Measurements from ENCODE around the gene LMOD1.
"Not testable (repeated sequence)": the region's sequence is repeated elsewhere in the genome, so short reads cannot be mapped to it uniquely, and the experiment has no call there.

LMOD1 gene

GRCh38 chr1:201876148-201876818, 70.1 kb downstream of the LMOD1 start:
- H3K27ac Mint-ChIP-seq, result no peak overlapping the region
- no peak for DNase-seq
- no peak overlapping the region for H3K4me3 Mint-ChIP-seq
- H3K36me3 Mint-ChIP-seq, result peaks cover 28% of the 10 kb centered on the region
- H3K4me1 Mint-ChIP-seq, result no peaks in the 10 kb centered on the region
- CTCF ChIA-PET, result no interaction called here
- no peaks in the 10 kb centered on the region for H3K9me3 Mint-ChIP-seq
- no peaks in the 10 kb centered on the region for H3K27me3 Mint-ChIP-seq

- Mint-ChIP-seq H3K4me1 (no peaks in the 10 kb centered on the region), H3K4me3 (no peak overlapping the region), H3K9me3 (no peaks in the 10 kb centered on the region), H3K27ac (no peak overlapping the region), H3K27me3 (no peaks in the 10 kb centered on the region), H3K36me3 (peaks cover 41% of the 10 kb centered on the region)
- no peak for DNase-seq
- CTCF ChIA-PET, result interaction anchor here (1.2 to 1.5 kb wide), 2 partner anchors 21 to 125 kb away, joined by 3 to 4 read pairs; no protein-coding TSS in a partner anchor
Observed at GRCh38 chr1:201874672-201875071, 71.7 kb downstream of the LMOD1 start.

DNA sequence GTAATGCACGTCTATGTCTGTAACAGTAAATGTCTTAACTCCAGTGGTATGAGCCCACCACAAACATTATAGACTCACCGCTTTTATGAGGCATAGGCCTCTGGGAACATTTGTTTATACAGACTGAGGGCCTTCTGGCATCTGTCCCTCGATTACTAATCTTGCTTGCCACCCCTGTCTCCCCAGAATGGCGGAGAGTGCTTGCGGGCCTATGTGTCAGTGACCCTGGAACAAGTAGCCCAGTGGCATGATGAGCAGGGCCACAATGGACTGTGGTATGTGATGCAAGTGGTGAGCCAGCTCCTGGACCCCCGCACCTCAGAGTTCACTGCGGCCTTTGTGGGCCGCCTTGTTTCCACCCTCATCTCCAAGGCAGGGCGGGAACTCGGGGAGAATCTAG, 76.0 kb downstream of the LMOD1 start:
- no peak overlapping the region for H3K27ac Mint-ChIP-seq
- peaks cover 56% of the 10 kb centered on the region for H3K36me3 Mint-ChIP-seq
- H3K4me1 Mint-ChIP-seq, result no peaks in the 10 kb centered on the region
- no peak for DNase-seq
- H3K4me3 Mint-ChIP-seq, result no peak overlapping the region
- no peaks in the 10 kb centered on the region for H3K27me3 Mint-ChIP-seq
- H3K9me3 Mint-ChIP-seq, result no peaks in the 10 kb centered on the region
- CTCF ChIA-PET, result no interaction called here

- H3K36me3 Mint-ChIP-seq, result peaks cover 44% of the 10 kb centered on the region
- H3K27me3 Mint-ChIP-seq, result no peaks in the 10 kb centered on the region
- no peak for DNase-seq
- no peak overlapping the region for H3K27ac Mint-ChIP-seq
- H3K4me3 Mint-ChIP-seq, result no peak overlapping the region
- CTCF ChIA-PET, result no interaction called here
- no peaks in the 10 kb centered on the region for H3K4me1 Mint-ChIP-seq
- no peaks in the 10 kb centered on the region for H3K9me3 Mint-ChIP-seq
Observed at GRCh38 chr1:201861448-201861847, 84.9 kb downstream of the LMOD1 start.

GRCh38 chr1:201859424-201859823, 86.9 kb downstream of the LMOD1 start:
- Mint-ChIP-seq H3K27ac (no peak overlapping the region), H3K36me3 (peaks cover 59% of the 10 kb centered on the region), H3K9me3 (no peaks in the 10 kb centered on the region), H3K4me1 (no peaks in the 10 kb centered on the region), H3K27me3 (no peaks in the 10 kb centered on the region), H3K4me3 (no peak overlapping the region)
- DNase-seq, result no peak
- CTCF ChIA-PET, result no interaction called here

- peaks cover 58% of the 10 kb centered on the region for H3K36me3 Mint-ChIP-seq
- H3K4me1 Mint-ChIP-seq, H3K27me3 Mint-ChIP-seq, H3K4me3 Mint-ChIP-seq, H3K9me3 Mint-ChIP-seq, DNase-seq, H3K27ac Mint-ChIP-seq: not testable (repeated sequence)
- CTCF ChIA-PET, result interaction anchor here (0.8 kb wide), 1 partner anchor 14 kb away, joined by 3 read pairs; no protein-coding TSS in a partner anchor
Observed at GRCh38 chr1:201856722-201857121, 89.6 kb downstream of the LMOD1 start.

GRCh38 chr1:201851949-201852348, 94.4 kb downstream of the LMOD1 start:
- Mint-ChIP-seq H3K36me3 (peaks cover 50% of the 10 kb centered on the region), H3K9me3 (no peaks in the 10 kb centered on the region), H3K4me3 (no peak overlapping the region), H3K27ac (no peak overlapping the region), H3K4me1 (no peaks in the 10 kb centered on the region), H3K27me3 (no peaks in the 10 kb centered on the region)
- CTCF ChIA-PET, result no interaction called here
- no peak for DNase-seq

GRCh38 chr1:201850053-201850397, 96.3 kb downstream of the LMOD1 start:
- Mint-ChIP-seq H3K9me3 (no peaks in the 10 kb centered on the region), H3K27ac (no peak overlapping the region), H3K4me1 (peaks cover 2% of the 10 kb centered on the region), H3K36me3 (peaks cover 36% of the 10 kb centered on the region), H3K27me3 (no peaks in the 10 kb centered on the region), H3K4me3 (no peak overlapping the region)
- CTCF ChIA-PET, result interaction anchor here (1.2 kb wide), 1 partner anchor 22 kb away, joined by 3 read pairs; no protein-coding TSS in a partner anchor
- no peak for DNase-seq

DNA sequence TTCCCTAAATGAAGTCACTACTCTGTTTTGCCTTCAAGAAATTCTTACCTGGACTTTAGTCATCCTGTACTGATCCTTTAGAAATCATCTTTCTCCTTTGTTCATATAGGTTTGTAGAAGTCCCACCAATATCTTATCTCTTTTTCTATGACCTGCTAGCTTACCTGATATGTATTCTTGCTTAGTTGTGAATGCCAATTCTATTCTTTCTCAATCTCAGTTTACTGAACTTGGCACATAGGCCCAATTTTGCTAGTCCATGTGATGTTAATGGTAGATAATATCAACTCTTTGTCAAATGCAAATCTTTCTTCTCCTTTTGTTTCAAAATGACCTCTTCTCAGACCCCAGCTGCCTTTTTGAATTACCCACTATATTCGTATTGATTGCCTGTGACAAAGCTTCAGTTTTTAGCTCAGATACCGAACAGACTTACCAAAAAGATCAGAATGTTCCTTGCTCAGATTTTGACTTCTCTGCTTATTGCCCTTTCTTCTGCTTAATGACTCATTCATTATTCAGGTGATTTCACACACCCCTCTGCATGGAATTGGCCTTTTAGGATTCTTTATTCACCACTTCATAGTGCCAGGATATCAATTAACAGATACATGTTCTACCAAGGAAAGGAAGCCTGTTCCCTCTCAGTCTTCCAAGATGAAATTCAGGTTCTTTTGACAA, 96.8 kb downstream of the LMOD1 start:
- no peak overlapping the region for H3K27ac Mint-ChIP-seq
- CTCF ChIA-PET, result interaction anchor here (1.2 kb wide), 1 partner anchor 23 kb away, joined by 3 read pairs; no protein-coding TSS in a partner anchor
- H3K9me3 Mint-ChIP-seq, result no peaks in the 10 kb centered on the region
- DNase-seq, result no peak
- no peaks in the 10 kb centered on the region for H3K27me3 Mint-ChIP-seq
- H3K4me1 Mint-ChIP-seq, result peaks cover 2% of the 10 kb centered on the region
- peaks cover 31% of the 10 kb centered on the region for H3K36me3 Mint-ChIP-seq
- no peak overlapping the region for H3K4me3 Mint-ChIP-seq

GRCh38 chr1:201848230-201848629, 98.1 kb downstream of the LMOD1 start:
- H3K36me3 Mint-ChIP-seq, result peaks cover 29% of the 10 kb centered on the region
- no peaks in the 10 kb centered on the region for H3K9me3 Mint-ChIP-seq
- no peak for DNase-seq
- CTCF ChIA-PET, result interaction anchor here (1.9 kb wide), 1 partner anchor 19 kb away, joined by 5 read pairs; the partner anchor contains the start of gene IPO9
- no peaks in the 10 kb centered on the region for H3K27me3 Mint-ChIP-seq
- H3K4me1 Mint-ChIP-seq, result peaks cover 2% of the 10 kb centered on the region
- H3K4me3 Mint-ChIP-seq, result no peak overlapping the region
- H3K27ac Mint-ChIP-seq, result no peak overlapping the region

DNA sequence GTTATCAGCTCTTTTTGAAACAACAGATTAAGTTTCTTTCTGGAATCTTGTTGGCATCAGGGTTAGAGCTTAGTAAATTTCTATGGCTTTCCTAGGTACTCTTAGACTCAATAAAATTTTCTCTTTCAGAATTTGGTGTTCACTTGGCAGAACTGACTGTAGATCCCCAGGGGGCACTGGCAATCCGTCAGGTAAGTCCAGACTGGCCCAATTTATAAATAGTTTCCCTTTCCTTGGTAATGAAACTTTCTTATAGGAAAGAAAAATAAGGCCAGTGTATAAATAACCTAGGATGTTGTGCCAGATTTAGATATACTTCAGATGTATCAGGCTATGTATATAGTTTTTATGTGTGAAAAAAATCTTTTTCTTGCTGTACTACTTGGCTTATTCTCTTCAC, 99.2 kb downstream of the LMOD1 start:
- Mint-ChIP-seq H3K4me1 (peaks cover 2% of the 10 kb centered on the region), H3K36me3 (peaks cover 25% of the 10 kb centered on the region), H3K27me3 (no peaks in the 10 kb centered on the region), H3K27ac (no peak overlapping the region), H3K4me3 (no peak overlapping the region), H3K9me3 (no peaks in the 10 kb centered on the region)
- CTCF ChIA-PET, result interaction anchor here (1.9 kb wide), 1 partner anchor 18 kb away, joined by 5 read pairs; the partner anchor contains the start of gene IPO9
- no peak for DNase-seq
